GM12878 (cell line): ENCODE results near the gene PTPRN2. TPM values are rescaled to one million over a fixed set of nuclear protein-coding genes. Genes with fewer than 3 reads are reported as not detected.

Source experiments
- ATAC-seq: fragments of 200-7000 bp; cut with Tn5 transposase; 3 replicates; pipeline ENCODE4 v1.9.1; 2020; ENCODE audit warnings: mild to moderate bottlenecking, moderate library complexity
- BruUV-seq: library from RNA; stranded (reverse); fragments of 400-500 nt; replicated peaks from 2 replicates; lab custom pipeline; 2021; lab: Mats Ljungman, UMichigan
- CTCF ChIA-PET: fragments of 300-600 bp; sonication (Branson Sonifier 250); formaldehyde crosslinking; extraction: SDS; loops from one replicate; lab custom pipeline; 2021; ENCODE audit warnings: inconsistent platforms; lab: Yijun Ruan, JAX
- POLR2A ChIA-PET: fragments of 350-600 bp; formaldehyde crosslinking; extraction: SDS; loops from one replicate; lab custom pipeline; 2021; ENCODE audit warnings: inconsistent platforms; lab: Charles Lee
- RAD21 ChIA-PET: fragments of 300-600 bp; sonication (Branson Sonifier 250); formaldehyde crosslinking; loops from one replicate; lab custom pipeline; 2023; ENCODE audit warnings: antibody characterized with exemption; ENCODE audit not compliant: unreplicated experiment; lab: Charles Lee
- SMC1A ChIA-PET: fragments of 300-600 bp; sonication (Branson Sonifier 250); formaldehyde crosslinking; loops from one replicate; lab custom pipeline; 2023; ENCODE audit not compliant: unreplicated experiment, uncharacterized antibody; lab: Charles Lee
- DNase-seq: peaks from one replicate; pipeline ENCODE4 v3.0.0-alpha.2; 2011; ENCODE audit warnings: low read depth, low spot score
- FAIRE-seq: peaks from 3 replicates; lab custom pipeline; 2011; peaks lifted over from hg19 to GRCh38; lab: Jason Lieb, UNC
- H2AFZ ChIP-seq: 2 replicates; pipeline ENCODE4 v1.6.0; 2011; ENCODE audit warnings: low read depth, low read length, control low read depth; ENCODE audit not compliant: control insufficient read depth
- H3K27ac ChIP-seq: 2 replicates; pipeline ENCODE4 v1.5.1; 2011; ENCODE audit warnings: control low read depth; ENCODE audit not compliant: control insufficient read depth, insufficient read depth
- H3K27me3 ChIP-seq, 2 experiments: replicated peaks in 1 of 2; 2 replicates each; pipeline versions ENCODE4 v1.6.0 to v1.6.1; 2011; ENCODE audit warnings: low read length in 1 of 2; ENCODE audit not compliant: control insufficient read depth in 2 of 2, insufficient read depth in 2 of 2
- H3K36me3 ChIP-seq, 2 experiments: 2 replicates each; pipeline ENCODE4 v1.5.1; 2011; ENCODE audit warnings: low read length in 1 of 2; ENCODE audit not compliant: control insufficient read depth in 2 of 2, insufficient read depth in 2 of 2
- H3K4me1 ChIP-seq: 2 replicates; pipeline ENCODE4 v1.6.1; 2011; ENCODE audit warnings: mild to moderate bottlenecking, low read length, moderate library complexity, mixed read lengths; ENCODE audit not compliant: control insufficient read depth, insufficient read depth
- H3K4me2 ChIP-seq: 2 replicates; pipeline ENCODE4 v1.6.0; 2011; ENCODE audit warnings: control low read depth; ENCODE audit not compliant: control insufficient read depth, insufficient read depth
- H3K4me3 ChIP-seq: fragments of 200-600 bp; sonication (generic); 2 replicates; pipeline ENCODE4 v1.5.1; 2016
- H3K79me2 ChIP-seq: 2 replicates; pipeline ENCODE4 v1.6.0; 2011; ENCODE audit warnings: low read length; ENCODE audit not compliant: control insufficient read depth, insufficient read depth
- H3K9ac ChIP-seq: 2 replicates; pipeline ENCODE4 v1.8.0; 2011; ENCODE audit warnings: low read length, control low read depth, mixed read lengths; ENCODE audit not compliant: control insufficient read depth, insufficient read depth
- H3K9me3 ChIP-seq: replicated peaks from 3 replicates; pipeline ENCODE4 v1.5.1; 2011; ENCODE audit warnings: mild to moderate bottlenecking, low read length; ENCODE audit not compliant: control insufficient read depth, insufficient read depth
- H4K20me1 ChIP-seq: 2 replicates; pipeline ENCODE4 v1.6.0; 2011; ENCODE audit not compliant: control insufficient read depth, insufficient read depth
- ATF7 ChIP-seq: fragments of 450-650 bp; IDR thresholded peaks from 2 replicates; pipeline ENCODE4 v1.6.1; 2016; ENCODE audit warnings: low read depth, mild to moderate bottlenecking
- BMI1 ChIP-seq: fragments of 450-650 bp; IDR thresholded peaks from 2 replicates; pipeline ENCODE4 v1.6.1; 2016; ENCODE audit warnings: mild to moderate bottlenecking, moderate library complexity, borderline replicate concordance
- CREB1 ChIP-seq: IDR thresholded peaks from 2 replicates; pipeline ENCODE4 v1.6.1; 2012; ENCODE audit warnings: low read depth, mild to moderate bottlenecking, inconsistent platforms
- EZH2 ChIP-seq: IDR thresholded peaks from 2 replicates; pipeline ENCODE4 v1.6.1; 2012; ENCODE audit warnings: low read depth, mild to moderate bottlenecking, control low read depth, inconsistent platforms, low read length, borderline replicate concordance; ENCODE audit not compliant: control insufficient read depth
- HCFC1 ChIP-seq: fragments of 150-350 bp; IDR thresholded peaks from 2 replicates; pipeline ENCODE4 v1.6.1; 2014; ENCODE audit warnings: low read length
- HDAC2 ChIP-seq: fragments of 200-600 bp; sonication (generic); IDR thresholded peaks from 2 replicates; pipeline ENCODE4 v1.6.1; 2017
- KDM1A ChIP-seq: fragments of 200-600 bp; sonication (generic); IDR thresholded peaks from 2 replicates; pipeline ENCODE4 v1.6.1; 2016; ENCODE audit warnings: borderline replicate concordance
- NRF1 ChIP-seq: conservative IDR thresholded peaks from 2 replicates; pipeline ENCODE4 v1.6.1; 2011; ENCODE audit warnings: mild to moderate bottlenecking, low read depth, low read length, improper control_type of control experiment
- POLR2A ChIP-seq: IDR thresholded peaks from 2 replicates; pipeline ENCODE4 v1.6.1; 2011; ENCODE audit warnings: low read depth, mild to moderate bottlenecking, low read length
- TBL1XR1 ChIP-seq: IDR thresholded peaks from 2 replicates; pipeline ENCODE4 v1.6.1; 2012; ENCODE audit warnings: low read depth, low read length, improper control_type of control experiment
- WGBS: methylation state at CpG from one replicate; pipeline ENCODE4 v1.1.6; 2016; ENCODE audit warnings: low lambda C conversion rate; ENCODE audit not compliant: insufficient replicate concordance, insufficient coverage; ENCODE audit errors: missing lambda C conversion rate; 5-methylcytosine and 5-hydroxymethylcytosine counted together
- in situ Hi-C: fragments of 300-500 bp; cut with MboI; formaldehyde crosslinking; loops from 9 replicates; pipeline ENCODE4 v1.14.3; 2018; ENCODE audit warnings: mixed read lengths
- intact Hi-C: fragments of 100-400 bp; cut with micrococcal nuclease; formaldehyde crosslinking; loops from one replicate; pipeline ENCODE4 v1.14.2; 2022; ENCODE audit not compliant: unreplicated experiment
- polyA plus RNA-seq, 11 experiments: library from polyadenylated mRNA; depleted of rRNA in 4 of 11; unstranded in 6 of 11; stranded (reverse) in 5 of 11; fragments of >200 nt; fragmentation: Nextera tagmentation in 4 of 11; fragmentation: Illumina TruSeq in 1 of 11; extraction: Ambion mirVana in 4 of 11; extraction: Trizol in 1 of 11; gene quantifications; 1 replicate in 1 of 11; 2 replicates in 10 of 11; pipeline versions ENCODE4 v1.2.1 to v1.2.3, GENCODE V29; 2011 to 2016; ENCODE audit warnings: inconsistent platforms in 2 of 11, missing spikeins in 2 of 11, low read depth in 1 of 11
- total RNA-seq, 4 experiments: library from RNA; depleted of rRNA in 3 of 4; stranded (reverse); fragments of >200 nt in 3 of 4; fragmentation: Illumina TruSeq in 1 of 4; extraction: Trizol in 1 of 4; gene quantifications; 2 replicates each; pipeline versions ENCODE4 v1.2.1 to v1.2.3, GENCODE V29; 2013 to 2021
- TF ChIP-seq, protein P1 (sequence below): IDR thresholded peaks from 2 replicates; pipeline ENCODE4 v1.6.1; 2012; ENCODE audit warnings: improper control_type of control experiment, low read depth, low read length; ENCODE audit not compliant: insufficient replicate concordance
- TF ChIP-seq, protein P2 (sequence below), 3 experiments: IDR thresholded peaks in 2 of 3; conservative IDR thresholded peaks in 1 of 3; 2 replicates each; pipeline ENCODE4 v1.5.1; 2011; ENCODE audit warnings: low read depth in 3 of 3, low read length in 3 of 3, mild to moderate bottlenecking in 3 of 3, control low read depth in 2 of 3, moderate library complexity in 2 of 3, inconsistent platforms in 1 of 3, mixed read lengths in 1 of 3; ENCODE audit not compliant: control insufficient read depth in 2 of 3, insufficient read depth in 1 of 3; ENCODE audit errors: extremely low read depth in 1 of 3
- TF ChIP-seq, protein P3 (sequence below): fragments of 450-650 bp; IDR thresholded peaks from 2 replicates; pipeline ENCODE4 v1.6.1; 2017; ENCODE audit warnings: borderline replicate concordance
- TF ChIP-seq, protein P4 (sequence below): IDR thresholded peaks from 2 replicates; pipeline ENCODE4 v1.6.1; 2012; ENCODE audit warnings: mild to moderate bottlenecking, low read depth, low read length

The PTPRN2 gene
- total and polyA plus RNA-seq, 10 of the 15 experiments (the other 5 are each of a cell fraction or from before 2014, with no cell fraction given) = 5.4 TPM; not detected in 9

DNA sequence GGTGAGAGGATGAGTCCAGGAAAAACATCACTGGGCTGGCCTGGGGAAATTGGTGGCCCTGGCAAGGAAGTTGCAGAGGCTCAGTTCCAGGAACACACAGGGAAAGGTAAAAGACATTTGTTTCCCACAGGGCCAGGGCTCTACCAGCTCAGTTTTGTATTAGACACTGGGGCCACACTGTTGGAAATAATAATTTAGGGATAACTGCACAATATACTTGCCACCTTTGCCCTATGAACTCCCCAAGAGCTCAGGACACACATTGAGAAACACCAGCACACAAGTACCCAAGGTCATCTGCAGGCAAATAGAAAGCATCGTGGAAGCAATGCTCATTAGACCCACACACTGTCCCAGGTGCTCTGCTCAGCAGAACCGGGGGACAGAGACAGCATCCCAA, 617.6 kb downstream of the PTPRN2 start:
- WGBS = 17% methylated on average over 2 of the region's 2 CpGs
- RAD21 ChIA-PET = no interaction called here
- Histone ChIP-seq H3K4me3 (no peak overlapping the region), H3K9ac (no peak overlapping the region), H3K9me3 (peaks cover 1% of the 10 kb centered on the region; the same call in 2 of the 3 replicates), H3K4me2 (no peak overlapping the region), H3K79me2 (no peaks in the 10 kb centered on the region), H4K20me1 (no peaks in the 10 kb centered on the region), H3K4me1 (no peaks in the 10 kb centered on the region), H3K27me3 (no peaks in the 10 kb centered on the region), H3K27ac (no peak overlapping the region), H2AFZ (no peak overlapping the region), H3K36me3 (no peaks in the 10 kb centered on the region)
- SMC1A ChIA-PET = no interaction called here
- no peak for DNase-seq
- intact Hi-C loops = no loop called here
- POLR2A ChIA-PET = no interaction called here
- no peak for ATAC-seq
- BruUV-seq = no TSS peak
- CTCF ChIA-PET = no interaction called here
- in situ Hi-C loops = no loop called here
- no peak for FAIRE-seq
- TF ChIP-seq, protein P1, sequence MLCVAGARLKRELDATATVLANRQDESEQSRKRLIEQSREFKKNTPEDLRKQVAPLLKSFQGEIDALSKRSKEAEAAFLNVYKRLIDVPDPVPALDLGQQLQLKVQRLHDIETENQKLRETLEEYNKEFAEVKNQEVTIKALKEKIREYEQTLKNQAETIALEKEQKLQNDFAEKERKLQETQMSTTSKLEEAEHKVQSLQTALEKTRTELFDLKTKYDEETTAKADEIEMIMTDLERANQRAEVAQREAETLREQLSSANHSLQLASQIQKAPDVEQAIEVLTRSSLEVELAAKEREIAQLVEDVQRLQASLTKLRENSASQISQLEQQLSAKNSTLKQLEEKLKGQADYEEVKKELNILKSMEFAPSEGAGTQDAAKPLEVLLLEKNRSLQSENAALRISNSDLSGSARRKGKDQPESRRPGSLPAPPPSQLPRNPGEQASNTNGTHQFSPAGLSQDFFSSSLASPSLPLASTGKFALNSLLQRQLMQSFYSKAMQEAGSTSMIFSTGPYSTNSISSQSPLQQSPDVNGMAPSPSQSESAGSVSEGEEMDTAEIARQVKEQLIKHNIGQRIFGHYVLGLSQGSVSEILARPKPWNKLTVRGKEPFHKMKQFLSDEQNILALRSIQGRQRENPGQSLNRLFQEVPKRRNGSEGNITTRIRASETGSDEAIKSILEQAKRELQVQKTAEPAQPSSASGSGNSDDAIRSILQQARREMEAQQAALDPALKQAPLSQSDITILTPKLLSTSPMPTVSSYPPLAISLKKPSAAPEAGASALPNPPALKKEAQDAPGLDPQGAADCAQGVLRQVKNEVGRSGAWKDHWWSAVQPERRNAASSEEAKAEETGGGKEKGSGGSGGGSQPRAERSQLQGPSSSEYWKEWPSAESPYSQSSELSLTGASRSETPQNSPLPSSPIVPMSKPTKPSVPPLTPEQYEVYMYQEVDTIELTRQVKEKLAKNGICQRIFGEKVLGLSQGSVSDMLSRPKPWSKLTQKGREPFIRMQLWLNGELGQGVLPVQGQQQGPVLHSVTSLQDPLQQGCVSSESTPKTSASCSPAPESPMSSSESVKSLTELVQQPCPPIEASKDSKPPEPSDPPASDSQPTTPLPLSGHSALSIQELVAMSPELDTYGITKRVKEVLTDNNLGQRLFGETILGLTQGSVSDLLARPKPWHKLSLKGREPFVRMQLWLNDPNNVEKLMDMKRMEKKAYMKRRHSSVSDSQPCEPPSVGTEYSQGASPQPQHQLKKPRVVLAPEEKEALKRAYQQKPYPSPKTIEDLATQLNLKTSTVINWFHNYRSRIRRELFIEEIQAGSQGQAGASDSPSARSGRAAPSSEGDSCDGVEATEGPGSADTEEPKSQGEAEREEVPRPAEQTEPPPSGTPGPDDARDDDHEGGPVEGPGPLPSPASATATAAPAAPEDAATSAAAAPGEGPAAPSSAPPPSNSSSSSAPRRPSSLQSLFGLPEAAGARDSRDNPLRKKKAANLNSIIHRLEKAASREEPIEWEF = no peak
- TF ChIP-seq ATF7 = no peak
- TF ChIP-seq BMI1 = no peak
- TF ChIP-seq CREB1 = no peak
- TF ChIP-seq HCFC1 = no peak
- TF ChIP-seq NRF1 = no peak
- no peak for TF ChIP-seq POLR2A
- no peak for TF ChIP-seq KDM1A
- TF ChIP-seq, protein P2, sequence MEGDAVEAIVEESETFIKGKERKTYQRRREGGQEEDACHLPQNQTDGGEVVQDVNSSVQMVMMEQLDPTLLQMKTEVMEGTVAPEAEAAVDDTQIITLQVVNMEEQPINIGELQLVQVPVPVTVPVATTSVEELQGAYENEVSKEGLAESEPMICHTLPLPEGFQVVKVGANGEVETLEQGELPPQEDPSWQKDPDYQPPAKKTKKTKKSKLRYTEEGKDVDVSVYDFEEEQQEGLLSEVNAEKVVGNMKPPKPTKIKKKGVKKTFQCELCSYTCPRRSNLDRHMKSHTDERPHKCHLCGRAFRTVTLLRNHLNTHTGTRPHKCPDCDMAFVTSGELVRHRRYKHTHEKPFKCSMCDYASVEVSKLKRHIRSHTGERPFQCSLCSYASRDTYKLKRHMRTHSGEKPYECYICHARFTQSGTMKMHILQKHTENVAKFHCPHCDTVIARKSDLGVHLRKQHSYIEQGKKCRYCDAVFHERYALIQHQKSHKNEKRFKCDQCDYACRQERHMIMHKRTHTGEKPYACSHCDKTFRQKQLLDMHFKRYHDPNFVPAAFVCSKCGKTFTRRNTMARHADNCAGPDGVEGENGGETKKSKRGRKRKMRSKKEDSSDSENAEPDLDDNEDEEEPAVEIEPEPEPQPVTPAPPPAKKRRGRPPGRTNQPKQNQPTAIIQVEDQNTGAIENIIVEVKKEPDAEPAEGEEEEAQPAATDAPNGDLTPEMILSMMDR (IDR thresholded peaks at IDR 0.05 in 2 of 3, conservative IDR thresholded peaks at IDR 0.05 in 1 of 3; ENCODE audit: control insufficient read depth in 2 of 3, extremely low read depth in 1 of 3, insufficient read depth in 1 of 3, low read depth in 3 of 3, low read length in 3 of 3) = no peak
- TF ChIP-seq, protein P3, sequence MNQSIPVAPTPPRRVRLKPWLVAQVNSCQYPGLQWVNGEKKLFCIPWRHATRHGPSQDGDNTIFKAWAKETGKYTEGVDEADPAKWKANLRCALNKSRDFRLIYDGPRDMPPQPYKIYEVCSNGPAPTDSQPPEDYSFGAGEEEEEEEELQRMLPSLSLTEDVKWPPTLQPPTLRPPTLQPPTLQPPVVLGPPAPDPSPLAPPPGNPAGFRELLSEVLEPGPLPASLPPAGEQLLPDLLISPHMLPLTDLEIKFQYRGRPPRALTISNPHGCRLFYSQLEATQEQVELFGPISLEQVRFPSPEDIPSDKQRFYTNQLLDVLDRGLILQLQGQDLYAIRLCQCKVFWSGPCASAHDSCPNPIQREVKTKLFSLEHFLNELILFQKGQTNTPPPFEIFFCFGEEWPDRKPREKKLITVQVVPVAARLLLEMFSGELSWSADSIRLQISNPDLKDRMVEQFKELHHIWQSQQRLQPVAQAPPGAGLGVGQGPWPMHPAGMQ = no peak
- no peak for TF ChIP-seq HDAC2
- TF ChIP-seq, protein P4, sequence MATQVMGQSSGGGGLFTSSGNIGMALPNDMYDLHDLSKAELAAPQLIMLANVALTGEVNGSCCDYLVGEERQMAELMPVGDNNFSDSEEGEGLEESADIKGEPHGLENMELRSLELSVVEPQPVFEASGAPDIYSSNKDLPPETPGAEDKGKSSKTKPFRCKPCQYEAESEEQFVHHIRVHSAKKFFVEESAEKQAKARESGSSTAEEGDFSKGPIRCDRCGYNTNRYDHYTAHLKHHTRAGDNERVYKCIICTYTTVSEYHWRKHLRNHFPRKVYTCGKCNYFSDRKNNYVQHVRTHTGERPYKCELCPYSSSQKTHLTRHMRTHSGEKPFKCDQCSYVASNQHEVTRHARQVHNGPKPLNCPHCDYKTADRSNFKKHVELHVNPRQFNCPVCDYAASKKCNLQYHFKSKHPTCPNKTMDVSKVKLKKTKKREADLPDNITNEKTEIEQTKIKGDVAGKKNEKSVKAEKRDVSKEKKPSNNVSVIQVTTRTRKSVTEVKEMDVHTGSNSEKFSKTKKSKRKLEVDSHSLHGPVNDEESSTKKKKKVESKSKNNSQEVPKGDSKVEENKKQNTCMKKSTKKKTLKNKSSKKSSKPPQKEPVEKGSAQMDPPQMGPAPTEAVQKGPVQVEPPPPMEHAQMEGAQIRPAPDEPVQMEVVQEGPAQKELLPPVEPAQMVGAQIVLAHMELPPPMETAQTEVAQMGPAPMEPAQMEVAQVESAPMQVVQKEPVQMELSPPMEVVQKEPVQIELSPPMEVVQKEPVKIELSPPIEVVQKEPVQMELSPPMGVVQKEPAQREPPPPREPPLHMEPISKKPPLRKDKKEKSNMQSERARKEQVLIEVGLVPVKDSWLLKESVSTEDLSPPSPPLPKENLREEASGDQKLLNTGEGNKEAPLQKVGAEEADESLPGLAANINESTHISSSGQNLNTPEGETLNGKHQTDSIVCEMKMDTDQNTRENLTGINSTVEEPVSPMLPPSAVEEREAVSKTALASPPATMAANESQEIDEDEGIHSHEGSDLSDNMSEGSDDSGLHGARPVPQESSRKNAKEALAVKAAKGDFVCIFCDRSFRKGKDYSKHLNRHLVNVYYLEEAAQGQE = no peak
- no peak for TF ChIP-seq TBL1XR1
- TF ChIP-seq EZH2 = no peak
